HG03045 (cell line): ENCODE data around the gene HOXA5.

ENCODE experiments used
- ATAC-seq: cut with Tn5 transposase; IDR thresholded peaks from one replicate; pipeline ENCODE4 v1.9.1; 2021; ENCODE audit warnings: mild to moderate bottlenecking, moderate library complexity; ENCODE audit not compliant: unreplicated experiment

Gene HOXA5

DNA sequence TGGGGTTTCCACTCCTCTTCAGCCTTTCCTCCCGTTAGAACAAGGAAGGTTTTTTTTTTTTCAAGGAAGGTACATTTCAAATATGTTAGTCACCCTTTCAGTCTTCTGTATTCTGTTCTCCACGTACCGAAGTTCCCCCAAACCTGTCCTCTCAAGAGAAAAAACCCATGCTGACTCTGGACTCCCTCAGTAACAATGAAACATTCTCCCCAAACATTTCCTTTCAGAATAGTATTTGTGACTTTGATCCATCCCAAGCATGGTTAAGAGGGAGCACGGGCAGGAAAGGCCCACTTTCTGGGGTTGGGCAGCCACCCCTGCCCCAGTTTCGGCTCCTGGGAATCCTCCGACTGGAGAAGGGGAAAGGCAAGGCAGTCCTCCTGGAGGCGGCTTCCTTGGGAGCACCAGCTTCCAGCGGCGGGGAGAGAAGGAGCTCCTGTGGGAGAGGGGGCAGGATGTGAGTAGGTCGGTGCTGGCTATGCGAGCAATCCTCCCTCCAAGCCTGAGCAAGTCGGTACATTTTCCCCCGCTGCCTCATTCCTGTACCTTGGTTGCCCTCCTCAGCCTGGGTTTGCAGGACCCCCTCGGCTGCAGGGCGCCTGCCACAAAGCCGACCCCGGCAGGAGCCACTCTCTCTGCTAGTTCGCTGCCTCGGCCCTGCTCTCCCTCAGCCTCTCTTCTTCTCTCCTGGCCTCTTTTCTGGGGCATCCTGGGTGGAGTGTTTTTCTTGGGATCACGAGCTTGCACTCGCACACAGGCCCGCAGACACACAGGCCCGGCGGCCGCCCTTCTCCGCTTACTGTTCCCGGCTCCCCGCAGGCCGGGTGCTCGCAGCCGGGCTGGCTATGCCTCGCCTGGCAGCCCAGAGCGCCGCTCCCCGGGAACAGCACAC, 45.5 kb downstream of the HOXA5 start:
- no peak for ATAC-seq

GRCh38 chr7:27096768-27097514, 46.5 kb downstream of the HOXA5 start:
- ATAC-seq: no peak

DNA sequence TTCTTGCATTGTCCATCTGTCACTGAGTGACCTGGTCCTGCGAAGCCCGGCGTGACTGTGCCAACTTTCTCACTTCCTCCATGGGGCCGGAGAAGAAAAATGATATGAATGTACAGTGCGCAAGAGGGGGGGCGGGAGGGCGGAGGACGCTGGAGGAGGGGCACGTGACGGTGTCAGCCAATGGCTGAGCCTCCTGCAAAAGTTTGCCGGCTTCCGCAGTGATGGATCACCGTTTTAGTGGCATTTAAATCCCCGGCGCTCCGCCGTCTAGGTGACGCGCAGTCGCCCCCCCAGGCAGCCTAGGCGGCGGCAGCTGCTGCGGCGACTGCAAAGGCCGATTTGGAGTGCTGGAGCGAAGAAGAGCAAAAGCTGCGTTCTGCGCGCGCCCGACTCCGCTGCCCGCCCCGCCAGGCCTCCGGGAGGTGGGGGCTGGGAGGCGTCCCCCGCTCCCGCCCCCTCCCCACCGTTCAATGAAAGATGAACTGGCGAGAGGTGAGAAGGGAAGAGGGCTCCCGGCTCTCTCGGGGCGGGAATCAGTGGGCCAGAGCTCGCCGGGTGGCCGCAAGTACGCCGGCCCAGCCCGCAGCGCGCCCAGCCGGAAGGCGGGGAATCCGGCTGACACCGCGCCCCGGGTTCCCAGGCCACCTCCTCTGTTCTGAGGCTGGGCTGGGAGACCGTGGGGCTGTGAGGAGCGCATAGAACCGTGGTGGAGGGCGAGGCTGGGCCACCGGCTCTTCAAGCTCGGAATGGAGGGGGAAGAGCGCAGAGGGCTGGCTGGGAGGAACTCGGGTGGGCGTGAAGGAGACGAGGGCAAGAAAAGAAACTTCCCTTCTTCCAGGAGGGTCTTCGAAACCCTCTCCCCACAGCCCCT, 47.3 kb downstream of the HOXA5 start, which contains the start of gene HOXA1:
TSS of gene HOXA1 (minus strand) at position 104 of the 871 bp plus-strand sequence. CDS start at position 16, 88 bp downstream.
- ATAC-seq: peak; percentile 80

- peak; percentile 4 for ATAC-seq
Observed at GRCh38 chr7:27095050-27095896, 48.2 kb downstream of the HOXA5 start.

- ATAC-seq: no peak
Observed at GRCh38 chr7:27094304-27095049, 49.0 kb downstream of the HOXA5 start.

GRCh38 chr7:27093184-27093895, 50.1 kb downstream of the HOXA5 start:
- no peak for ATAC-seq

- no peak for ATAC-seq
Observed at GRCh38 chr7:27092819-27093110, 50.7 kb downstream of the HOXA5 start.

DNA sequence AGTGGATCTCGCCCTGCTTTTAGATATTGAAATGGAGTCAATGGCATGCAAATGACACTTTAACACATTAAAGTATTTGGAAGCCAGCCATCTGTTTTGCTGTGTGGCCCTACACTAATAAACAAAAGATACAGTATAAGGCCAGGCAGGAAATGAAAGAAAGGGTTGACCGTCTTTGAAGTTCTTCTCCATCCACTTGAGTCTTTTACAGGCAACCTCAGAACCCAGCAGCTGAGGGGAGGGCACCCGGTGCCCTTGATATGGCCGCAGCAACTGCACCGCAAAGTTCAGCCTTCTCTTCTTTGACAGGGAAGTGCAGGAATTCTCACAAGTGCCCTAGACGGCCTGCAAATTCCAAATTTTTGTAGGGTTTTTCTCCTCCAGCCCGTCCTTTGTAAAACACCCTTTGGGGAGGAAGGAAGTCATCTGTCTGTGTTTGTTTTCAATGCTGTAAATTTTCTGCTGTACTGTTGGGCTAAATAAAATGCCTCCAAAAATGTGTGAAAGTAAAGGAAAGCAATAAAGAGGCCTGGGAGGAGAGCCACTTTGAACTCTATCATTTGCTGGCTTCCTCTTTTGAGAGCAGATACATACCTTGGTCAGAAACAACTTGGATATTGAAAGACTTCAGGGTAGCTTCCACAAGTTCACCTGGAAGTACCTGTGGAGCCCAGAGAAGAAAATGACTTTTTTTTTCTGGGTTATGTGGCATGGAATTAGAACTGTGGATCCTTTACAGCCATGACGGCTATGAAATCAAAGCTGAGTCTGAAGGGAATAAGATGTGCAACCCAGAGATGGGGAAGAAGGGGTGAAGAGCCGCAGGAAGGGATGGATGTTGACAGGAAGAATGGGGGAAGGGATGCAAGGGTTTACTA, 51.3 kb downstream of the HOXA5 start:
- no peak for ATAC-seq

DNA sequence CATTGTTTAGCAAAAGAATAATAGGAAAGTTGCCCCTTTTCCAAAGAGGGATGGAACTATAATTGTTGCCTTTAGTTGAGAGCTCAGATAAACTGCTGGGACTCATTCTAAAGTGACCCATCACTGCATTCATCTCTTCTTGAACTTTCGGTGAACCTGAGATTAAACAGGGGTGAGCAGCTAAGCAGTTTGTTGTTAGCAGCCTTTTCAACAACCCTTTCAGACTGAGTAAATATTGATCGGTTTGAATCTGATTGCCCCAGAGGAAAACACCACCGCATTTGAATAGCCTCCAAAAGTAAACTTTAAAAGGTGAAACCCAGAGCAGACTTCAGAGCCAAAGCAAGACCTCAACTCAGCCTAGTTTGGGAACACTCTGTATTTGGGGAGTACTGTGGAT, 52.4 kb downstream of the HOXA5 start:
- ATAC-seq: no peak
